Measurements from ENCODE around the gene UGT1A1.

The UGT1A1 gene

DNA sequence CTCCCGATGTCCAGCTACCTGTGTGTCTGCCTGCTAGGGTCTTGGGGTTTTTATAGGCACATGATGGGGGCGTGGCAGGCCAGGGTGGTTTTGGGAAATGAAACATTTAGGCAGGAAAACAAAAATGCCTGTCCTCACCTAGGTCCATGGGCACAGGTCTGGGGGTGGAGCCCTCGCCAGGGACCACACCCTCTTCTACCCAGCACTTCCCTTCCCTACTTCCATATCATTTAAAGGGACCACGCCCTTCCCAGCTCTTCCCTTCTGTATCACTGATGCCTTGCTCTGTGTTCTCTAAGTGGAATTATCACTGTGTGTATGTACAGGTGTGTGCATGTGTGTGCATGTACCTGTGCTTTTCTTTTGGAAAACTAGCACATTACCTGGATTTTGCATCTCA is 6.3 kb downstream of the UGT1A1 start:
- Mint-ChIP-seq H3K27me3 (peaks cover 73% of the 10 kb centered on the region), H3K36me3 (ENCODE audit: insufficient read depth) (no peaks in the 10 kb centered on the region), H3K9me3 (no peaks in the 10 kb centered on the region), H3K27ac (ENCODE audit: low read depth) (no peak overlapping the region), H3K4me3 (no peak overlapping the region), H3K4me1 (no peaks in the 10 kb centered on the region)
- ATAC-seq (replicated peaks; ENCODE audit: extremely low read depth, poor library complexity, severe bottlenecking) (no peak), DNase-seq (ENCODE audit: low spot score in 2 of 2) (no peak)

DNA sequence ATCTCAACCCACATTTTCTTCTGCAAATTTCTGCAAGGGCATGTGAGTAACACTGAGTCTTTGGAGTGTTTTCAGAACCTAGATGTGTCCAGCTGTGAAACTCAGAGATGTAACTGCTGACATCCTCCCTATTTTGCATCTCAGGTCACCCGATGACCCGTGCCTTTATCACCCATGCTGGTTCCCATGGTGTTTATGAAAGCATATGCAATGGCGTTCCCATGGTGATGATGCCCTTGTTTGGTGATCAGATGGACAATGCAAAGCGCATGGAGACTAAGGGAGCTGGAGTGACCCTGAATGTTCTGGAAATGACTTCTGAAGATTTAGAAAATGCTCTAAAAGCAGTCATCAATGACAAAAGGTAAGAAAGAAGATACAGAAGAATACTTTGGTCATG is 8.0 kb downstream of the UGT1A1 start:
- Mint-ChIP-seq H3K27me3 (peaks cover 73% of the 10 kb centered on the region), H3K4me1 (no peaks in the 10 kb centered on the region), H3K9me3 (no peaks in the 10 kb centered on the region), H3K4me3 (no peak overlapping the region), H3K27ac (ENCODE audit: low read depth) (no peak overlapping the region), H3K36me3 (ENCODE audit: insufficient read depth) (no peaks in the 10 kb centered on the region)
- no peak for DNase-seq (ENCODE audit: low spot score in 2 of 2)
- no peak for ATAC-seq (replicated peaks; ENCODE audit: extremely low read depth, poor library complexity, severe bottlenecking)

DNA sequence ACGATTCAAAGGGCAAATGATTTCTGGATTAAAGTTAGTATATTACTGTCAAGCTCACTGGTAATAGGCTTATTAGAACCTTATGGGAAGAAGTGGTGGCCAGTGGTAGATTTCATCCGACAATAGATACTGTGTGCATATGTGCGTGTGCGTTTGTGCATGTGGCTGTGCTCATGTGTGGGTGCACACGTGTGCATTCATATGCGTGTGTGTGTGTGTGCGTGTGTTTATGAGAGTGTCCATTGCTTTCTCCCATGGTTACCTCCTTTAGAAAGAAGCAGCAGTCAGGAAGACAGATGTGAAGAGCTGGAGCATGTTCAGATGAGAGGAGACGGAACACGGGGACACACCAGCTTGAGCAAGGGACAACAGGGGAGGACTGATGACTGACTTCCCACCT is 9.2 kb downstream of the UGT1A1 start:
- ATAC-seq (replicated peaks; ENCODE audit: extremely low read depth, poor library complexity, severe bottlenecking) (no peak), DNase-seq (ENCODE audit: low spot score in 2 of 2) (no peak)
- Mint-ChIP-seq H3K4me1 (no peaks in the 10 kb centered on the region), H3K27ac (ENCODE audit: low read depth) (no peak overlapping the region), H3K9me3 (no peaks in the 10 kb centered on the region), H3K36me3 (ENCODE audit: insufficient read depth) (no peaks in the 10 kb centered on the region), H3K27me3 (peaks cover 65% of the 10 kb centered on the region), H3K4me3 (no peak overlapping the region)

DNA sequence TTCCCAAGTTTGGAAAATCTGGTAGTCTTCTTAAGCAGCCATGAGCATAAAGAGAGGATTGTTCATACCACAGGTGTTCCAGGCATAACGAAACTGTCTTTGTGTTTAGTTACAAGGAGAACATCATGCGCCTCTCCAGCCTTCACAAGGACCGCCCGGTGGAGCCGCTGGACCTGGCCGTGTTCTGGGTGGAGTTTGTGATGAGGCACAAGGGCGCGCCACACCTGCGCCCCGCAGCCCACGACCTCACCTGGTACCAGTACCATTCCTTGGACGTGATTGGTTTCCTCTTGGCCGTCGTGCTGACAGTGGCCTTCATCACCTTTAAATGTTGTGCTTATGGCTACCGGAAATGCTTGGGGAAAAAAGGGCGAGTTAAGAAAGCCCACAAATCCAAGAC is 12.1 kb downstream of the UGT1A1 start:
- peaks cover 71% of the 10 kb centered on the region for H3K27me3 Mint-ChIP-seq
- H3K4me3 Mint-ChIP-seq, result no peak overlapping the region
- peaks cover 4% of the 10 kb centered on the region for H3K9me3 Mint-ChIP-seq
- no peak overlapping the region for H3K27ac Mint-ChIP-seq (ENCODE audit: low read depth)
- H3K36me3 Mint-ChIP-seq (ENCODE audit: insufficient read depth), result no peaks in the 10 kb centered on the region
- H3K4me1 Mint-ChIP-seq, result no peaks in the 10 kb centered on the region
- no peak for DNase-seq (ENCODE audit: low spot score in 2 of 2)
- ATAC-seq (replicated peaks; ENCODE audit: extremely low read depth, poor library complexity, severe bottlenecking), result no peak

DNA sequence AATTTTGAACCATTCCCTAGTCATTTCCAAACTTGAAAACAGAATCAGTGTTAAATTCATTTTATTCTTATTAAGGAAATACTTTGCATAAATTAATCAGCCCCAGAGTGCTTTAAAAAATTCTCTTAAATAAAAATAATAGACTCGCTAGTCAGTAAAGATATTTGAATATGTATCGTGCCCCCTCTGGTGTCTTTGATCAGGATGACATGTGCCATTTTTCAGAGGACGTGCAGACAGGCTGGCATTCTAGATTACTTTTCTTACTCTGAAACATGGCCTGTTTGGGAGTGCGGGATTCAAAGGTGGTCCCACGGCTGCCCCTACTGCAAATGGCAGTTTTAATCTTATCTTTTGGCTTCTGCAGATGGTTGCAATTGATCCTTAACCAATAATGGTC is 12.5 kb downstream of the UGT1A1 start:
- H3K27me3 Mint-ChIP-seq, result peaks cover 71% of the 10 kb centered on the region
- ATAC-seq (replicated peaks; ENCODE audit: extremely low read depth, poor library complexity, severe bottlenecking) (no peak), DNase-seq (ENCODE audit: low spot score in 2 of 2) (no peak)
- H3K4me3 Mint-ChIP-seq, result no peak overlapping the region
- H3K36me3 Mint-ChIP-seq (ENCODE audit: insufficient read depth), result no peaks in the 10 kb centered on the region
- peaks cover 4% of the 10 kb centered on the region for H3K9me3 Mint-ChIP-seq
- no peaks in the 10 kb centered on the region for H3K4me1 Mint-ChIP-seq
- no peak overlapping the region for H3K27ac Mint-ChIP-seq (ENCODE audit: low read depth)

DNA sequence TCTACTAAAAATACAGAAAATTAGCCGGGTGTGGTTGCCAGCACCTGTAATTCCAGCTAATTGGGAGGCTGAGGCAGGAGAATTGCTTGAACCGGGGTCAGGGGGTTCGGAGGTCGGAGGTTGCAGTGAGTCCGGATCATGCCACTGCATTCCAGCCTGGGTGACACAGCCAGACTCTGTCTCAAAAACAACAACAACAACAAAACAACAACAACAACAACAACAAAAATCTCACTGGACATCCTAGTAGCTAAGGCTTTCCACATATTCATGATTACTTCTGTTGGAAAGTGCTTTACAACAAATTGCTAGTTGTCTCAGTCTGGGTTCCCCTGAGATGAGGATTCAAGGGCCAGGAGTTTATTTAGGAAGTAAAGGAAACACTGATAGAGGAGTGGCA is 13.8 kb downstream of the UGT1A1 start:
- ATAC-seq (replicated peaks; ENCODE audit: extremely low read depth, poor library complexity, severe bottlenecking) (no peak), DNase-seq (ENCODE audit: low spot score in 2 of 2) (no peak)
- H3K9me3 Mint-ChIP-seq, result peaks cover 4% of the 10 kb centered on the region
- no peaks in the 10 kb centered on the region for H3K36me3 Mint-ChIP-seq (ENCODE audit: insufficient read depth)
- H3K27me3 Mint-ChIP-seq, result peaks cover 77% of the 10 kb centered on the region
- H3K4me3 Mint-ChIP-seq, result no peak overlapping the region
- H3K27ac Mint-ChIP-seq (ENCODE audit: low read depth), result no peak overlapping the region
- no peaks in the 10 kb centered on the region for H3K4me1 Mint-ChIP-seq

DNA sequence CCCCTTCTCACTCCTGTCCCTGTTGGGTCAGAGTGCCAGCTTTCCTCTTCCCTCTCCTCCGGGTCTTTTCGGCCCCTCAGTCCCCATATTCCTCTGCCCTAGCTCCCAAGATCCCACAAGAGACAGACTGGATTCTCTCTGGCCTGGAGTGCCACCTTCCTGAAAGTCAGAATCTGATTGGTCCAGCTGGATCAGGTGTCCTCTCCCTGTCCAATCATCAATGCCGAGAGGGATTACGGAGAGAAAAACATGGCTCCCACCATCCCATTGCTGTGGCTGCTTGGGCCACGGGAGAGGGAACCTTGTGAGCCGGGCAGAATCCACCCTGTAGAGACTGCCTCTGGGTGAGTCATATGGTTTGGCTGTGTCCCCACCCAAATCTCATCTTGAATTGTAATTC is 15.3 kb downstream of the UGT1A1 start:
- DNase-seq (ENCODE audit: low spot score in 2 of 2) (no peak), ATAC-seq (replicated peaks; ENCODE audit: extremely low read depth, poor library complexity, severe bottlenecking) (no peak)
- Mint-ChIP-seq H3K27ac (ENCODE audit: low read depth) (no peak overlapping the region), H3K4me3 (no peak overlapping the region), H3K4me1 (no peaks in the 10 kb centered on the region), H3K9me3 (peaks cover 4% of the 10 kb centered on the region), H3K36me3 (ENCODE audit: insufficient read depth) (no peaks in the 10 kb centered on the region), H3K27me3 (peaks cover 77% of the 10 kb centered on the region)

DNA sequence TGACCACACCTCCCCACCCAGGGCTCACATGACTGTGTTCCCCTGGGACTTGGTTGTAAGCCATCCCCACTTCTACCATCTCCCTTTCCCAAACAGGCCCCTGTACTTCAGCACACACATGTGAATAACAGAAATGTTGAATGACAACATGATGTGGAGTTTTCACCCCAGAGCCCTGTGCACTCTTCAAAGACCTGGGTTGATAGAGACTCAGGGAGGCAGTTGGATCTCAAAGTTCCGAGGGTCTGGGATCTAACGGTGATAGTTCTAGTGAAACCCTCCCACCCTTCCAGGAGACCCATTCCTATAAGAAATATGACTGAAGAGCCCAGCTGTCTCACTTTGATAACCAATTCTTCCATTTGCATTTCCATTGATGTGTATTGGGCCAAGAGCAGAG is 18.0 kb downstream of the UGT1A1 start, which contains the start of gene MROH2A:
Gene MROH2A (plus strand): TSS at position 301 of the 400 bp plus-strand sequence. CDS start 1,029 bp downstream, outside the sequence.
- H3K27me3 Mint-ChIP-seq, result peaks cover 88% of the 10 kb centered on the region
- H3K4me1 Mint-ChIP-seq, result no peaks in the 10 kb centered on the region
- no peak within 1 kb of the TSS for H3K4me3 Mint-ChIP-seq
- no peak for DNase-seq (ENCODE audit: low spot score in 2 of 2)
- ATAC-seq (replicated peaks; ENCODE audit: extremely low read depth, poor library complexity, severe bottlenecking), result no peak
- no peaks in the 10 kb centered on the region for H3K36me3 Mint-ChIP-seq (ENCODE audit: insufficient read depth)
- H3K9me3 Mint-ChIP-seq, result peaks cover 4% of the 10 kb centered on the region
- no peak within 1 kb of the TSS for H3K27ac Mint-ChIP-seq (ENCODE audit: low read depth)

DNA sequence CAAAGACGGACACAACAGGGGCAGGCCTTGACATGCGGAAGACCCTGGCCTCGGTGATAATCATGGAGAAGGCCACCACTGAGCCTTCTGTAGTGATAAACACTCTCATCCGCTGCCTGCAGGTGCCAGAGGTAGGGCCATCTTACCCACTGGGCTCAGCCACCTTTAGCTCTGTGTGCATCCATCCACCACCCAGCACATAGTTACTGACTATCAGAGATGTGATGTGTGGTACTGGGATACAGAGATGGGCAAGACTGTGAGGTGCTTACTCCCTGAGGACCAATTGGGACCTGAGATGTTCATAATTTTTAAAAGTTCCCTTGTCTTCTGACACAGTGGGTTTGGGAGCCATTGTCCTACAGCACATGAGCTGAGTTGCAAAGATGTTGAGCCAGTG is 19.7 kb downstream of the UGT1A1 start:
- H3K9me3 Mint-ChIP-seq, result peaks cover 4% of the 10 kb centered on the region
- H3K4me3 Mint-ChIP-seq, result no peak overlapping the region

DNA sequence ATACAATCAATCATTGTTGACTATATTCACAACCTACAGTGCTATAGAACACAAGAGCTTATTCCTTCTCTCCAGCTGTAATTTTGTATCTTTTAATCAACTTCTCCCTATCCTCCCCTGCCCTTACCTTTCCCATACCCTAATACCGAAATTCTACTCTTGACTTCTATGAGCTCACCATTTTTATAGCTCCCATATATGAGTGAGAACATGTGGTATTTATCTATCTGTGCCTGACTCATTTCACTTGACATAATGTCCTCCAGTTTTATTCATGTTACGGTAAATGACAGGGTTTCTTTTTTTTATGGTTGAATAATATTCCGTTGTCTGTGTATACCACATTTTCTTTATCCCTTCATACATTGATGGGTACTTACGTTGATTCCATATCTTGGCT is 20.7 kb downstream of the UGT1A1 start:
- H3K36me3 Mint-ChIP-seq (ENCODE audit: insufficient read depth), result no peaks in the 10 kb centered on the region
- peaks cover 90% of the 10 kb centered on the region for H3K27me3 Mint-ChIP-seq
- no peak overlapping the region for H3K27ac Mint-ChIP-seq (ENCODE audit: low read depth)
- no peak overlapping the region for H3K4me3 Mint-ChIP-seq
- no peak for DNase-seq (ENCODE audit: low spot score in 2 of 2)
- ATAC-seq (replicated peaks; ENCODE audit: extremely low read depth, poor library complexity, severe bottlenecking), result no peak
- H3K9me3 Mint-ChIP-seq, result peaks cover 4% of the 10 kb centered on the region
- H3K4me1 Mint-ChIP-seq, result no peaks in the 10 kb centered on the region

More for the DNA sequence above, 19.7 kb downstream of the UGT1A1 start:
- no peaks in the 10 kb centered on the region for H3K36me3 Mint-ChIP-seq (ENCODE audit: insufficient read depth)
- DNase-seq (ENCODE audit: low spot score in 2 of 2), result no peak
- peaks cover 93% of the 10 kb centered on the region for H3K27me3 Mint-ChIP-seq
- no peaks in the 10 kb centered on the region for H3K4me1 Mint-ChIP-seq
- H3K27ac Mint-ChIP-seq (ENCODE audit: low read depth), result no peak overlapping the region
- no peak for ATAC-seq (replicated peaks; ENCODE audit: extremely low read depth, poor library complexity, severe bottlenecking)

DNA sequence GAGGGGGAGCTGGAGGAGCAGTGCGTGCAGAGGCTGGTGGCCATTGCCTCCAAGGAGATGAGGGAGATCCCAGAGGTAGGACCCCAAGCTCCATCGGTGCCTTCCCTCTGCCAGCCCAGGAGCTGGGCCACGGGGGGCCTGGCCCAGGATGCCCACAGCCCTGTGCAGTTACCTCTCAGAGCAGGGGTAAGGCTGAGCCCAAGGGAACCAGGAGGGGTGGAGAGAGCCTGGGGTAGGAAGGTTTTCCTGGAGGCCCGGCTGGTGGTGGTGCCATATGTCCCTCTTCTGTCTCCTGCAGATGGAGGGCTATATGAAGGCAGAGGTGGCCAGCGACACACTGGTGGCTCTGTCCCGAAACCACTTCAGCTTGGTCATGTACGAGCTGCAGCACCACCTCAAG is 29.5 kb downstream of the UGT1A1 start:
- no peaks in the 10 kb centered on the region for H3K9me3 Mint-ChIP-seq
- no peak overlapping the region for H3K27ac Mint-ChIP-seq (ENCODE audit: low read depth)
- no peak for DNase-seq (ENCODE audit: low spot score in 2 of 2)
- H3K36me3 Mint-ChIP-seq (ENCODE audit: insufficient read depth), result no peaks in the 10 kb centered on the region
- no peaks in the 10 kb centered on the region for H3K4me1 Mint-ChIP-seq
- ATAC-seq (replicated peaks; ENCODE audit: extremely low read depth, poor library complexity, severe bottlenecking), result no peak
- peaks cover 55% of the 10 kb centered on the region for H3K27me3 Mint-ChIP-seq
- H3K4me3 Mint-ChIP-seq, result no peak overlapping the region

DNA sequence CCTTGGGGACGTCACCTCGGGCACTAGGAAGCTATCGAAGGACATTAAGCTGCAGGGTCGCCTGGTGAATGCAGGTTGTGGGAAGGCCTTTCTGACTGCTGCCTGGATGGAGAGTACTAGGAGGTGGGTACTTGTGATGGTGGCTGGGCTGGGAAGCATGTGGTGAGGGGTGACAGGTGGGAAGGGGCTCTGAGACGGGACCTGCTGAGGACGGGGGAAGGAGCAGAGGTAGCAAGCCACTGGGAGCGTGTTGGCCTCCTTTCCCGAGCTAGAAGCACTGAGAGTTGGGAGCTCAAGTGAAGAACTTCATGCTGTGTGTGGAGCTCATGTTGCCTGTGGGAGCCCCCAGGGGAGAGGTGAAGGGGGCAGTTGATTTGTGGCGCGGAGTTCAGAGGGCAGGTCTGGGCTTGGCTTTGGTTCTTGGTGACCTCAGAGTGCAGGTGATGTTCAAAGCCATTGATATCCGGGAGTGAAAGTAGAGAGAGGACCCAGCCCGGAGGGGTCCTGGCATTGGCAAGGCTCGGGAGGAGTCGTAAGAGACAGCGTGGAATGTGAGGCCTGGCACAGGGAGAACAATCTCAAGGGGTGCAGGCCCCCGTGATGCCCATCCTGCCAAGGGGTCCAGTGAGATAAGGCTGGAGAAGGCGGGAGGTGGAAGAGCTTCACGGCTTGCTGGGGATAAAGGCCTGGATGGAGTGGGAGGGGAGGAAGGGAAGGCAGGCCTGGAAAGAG is 31.2 kb downstream of the UGT1A1 start:
- no peak overlapping the region for H3K4me3 Mint-ChIP-seq
- no peaks in the 10 kb centered on the region for H3K36me3 Mint-ChIP-seq (ENCODE audit: insufficient read depth)
- H3K9me3 Mint-ChIP-seq, result no peaks in the 10 kb centered on the region
- no peaks in the 10 kb centered on the region for H3K4me1 Mint-ChIP-seq
- H3K27ac Mint-ChIP-seq (ENCODE audit: low read depth), result no peak overlapping the region
- peaks cover 42% of the 10 kb centered on the region for H3K27me3 Mint-ChIP-seq
- ATAC-seq (replicated peaks; ENCODE audit: extremely low read depth, poor library complexity, severe bottlenecking) (no peak), DNase-seq (ENCODE audit: low spot score in 2 of 2) (no peak)

DNA sequence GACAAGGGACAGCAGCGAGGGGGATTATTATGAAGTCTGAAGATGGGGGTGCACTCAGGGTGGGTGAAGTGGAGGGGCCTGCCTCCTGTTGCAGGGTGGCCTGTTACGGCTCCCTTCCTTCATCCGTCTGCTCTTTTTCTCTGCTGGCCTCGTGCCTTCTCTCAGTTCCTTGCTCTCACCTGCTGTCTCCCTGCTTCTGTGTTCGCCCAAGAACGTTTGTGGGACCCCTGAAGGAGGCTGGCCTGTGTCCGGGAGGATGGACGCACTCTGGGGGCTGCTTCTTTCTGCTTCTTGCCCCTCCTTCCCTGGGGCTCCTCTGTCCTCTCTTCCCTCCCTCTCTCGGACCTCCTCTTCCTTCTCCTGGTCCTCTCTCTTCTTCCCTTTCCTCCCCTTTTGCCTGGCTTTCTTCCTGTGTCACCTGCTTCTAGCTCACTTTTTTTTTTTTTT is 31.8 kb downstream of the UGT1A1 start:
- ATAC-seq (replicated peaks; ENCODE audit: extremely low read depth, poor library complexity, severe bottlenecking) (no peak), DNase-seq (ENCODE audit: low spot score in 2 of 2) (no peak)
- Mint-ChIP-seq H3K27ac (ENCODE audit: low read depth) (no peak overlapping the region), H3K27me3 (peaks cover 37% of the 10 kb centered on the region), H3K4me3 (no peak overlapping the region), H3K9me3 (no peaks in the 10 kb centered on the region), H3K4me1 (no peaks in the 10 kb centered on the region), H3K36me3 (ENCODE audit: insufficient read depth) (no peaks in the 10 kb centered on the region)

Measured in central memory CD8-positive, alpha-beta T cell (primary cell).